ENCODE data around the gene UTS2B.

The UTS2B gene, protein sequence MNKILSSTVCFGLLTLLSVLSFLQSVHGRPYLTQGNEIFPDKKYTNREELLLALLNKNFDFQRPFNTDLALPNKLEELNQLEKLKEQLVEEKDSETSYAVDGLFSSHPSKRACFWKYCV

DNA sequence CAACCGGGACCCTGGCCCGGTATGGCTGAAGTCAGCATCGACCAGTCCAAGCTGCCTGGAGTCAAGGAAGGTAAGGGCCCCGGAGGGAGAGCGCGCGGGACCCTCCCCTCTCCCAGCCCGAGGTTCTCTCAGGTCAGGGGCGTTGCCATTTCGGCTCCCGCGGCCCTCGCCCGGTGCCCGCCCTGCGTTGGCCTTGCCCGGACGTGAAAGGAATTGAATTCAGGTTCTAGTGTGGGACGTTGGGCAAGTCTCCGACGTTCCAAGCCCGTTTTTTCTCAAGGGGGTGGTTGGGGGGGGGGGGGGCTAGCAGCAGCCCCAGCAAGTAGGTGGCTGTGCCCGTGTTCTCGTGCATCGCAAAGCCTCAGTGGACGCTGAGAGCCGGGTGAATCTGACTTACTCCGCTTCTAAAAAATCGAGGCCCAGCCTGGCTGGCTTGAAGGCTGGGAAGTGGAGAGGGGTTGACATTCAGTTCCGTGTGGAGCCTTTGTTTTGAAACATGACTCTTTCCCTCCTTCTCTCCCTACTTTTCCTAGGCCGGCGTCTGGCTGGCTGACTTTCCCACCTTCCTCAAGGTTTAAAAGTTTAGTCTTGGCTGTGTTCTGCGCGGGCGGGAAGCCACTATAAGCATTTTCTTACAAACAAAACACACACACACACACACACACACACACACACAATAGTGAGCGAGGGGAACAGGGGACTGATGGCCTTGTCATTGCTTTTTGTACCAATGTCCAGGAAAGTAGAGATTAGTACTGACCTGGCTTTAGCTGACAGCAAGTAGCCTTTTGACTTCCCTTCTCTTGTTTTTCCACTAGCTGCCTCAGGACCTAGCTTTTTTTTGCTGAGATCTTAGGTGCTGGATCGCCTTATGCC lies at the start of gene UTS2B:
TSS of gene UTS2B (minus strand) at position 873 of the 876 bp plus-strand sequence. CDS start 48,337 bp downstream, outside the sequence.
- DNase-seq (ENCODE audit: low spot score) = peak; percentile 32

DNA sequence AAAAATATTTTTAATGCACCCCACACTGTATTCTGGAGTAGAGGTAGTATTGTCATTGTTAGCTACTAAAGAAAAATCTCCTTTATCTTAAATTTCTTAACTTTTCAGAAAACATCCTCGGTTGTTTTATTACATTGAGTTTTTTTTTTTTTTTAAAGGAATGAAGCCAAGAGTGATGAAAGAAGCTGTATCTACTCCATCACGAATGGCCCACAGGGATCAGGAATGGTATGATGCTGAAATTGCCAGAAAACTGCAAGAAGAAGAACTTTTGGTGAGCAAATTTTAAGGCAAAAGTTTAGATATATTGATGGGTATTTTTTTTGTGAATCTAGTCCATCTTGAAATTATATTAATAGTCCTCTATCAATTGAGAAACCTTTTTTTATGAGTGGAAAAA lies 49.7 kb upstream of the UTS2B start:
- no peak for DNase-seq (ENCODE audit: low spot score)

DNA sequence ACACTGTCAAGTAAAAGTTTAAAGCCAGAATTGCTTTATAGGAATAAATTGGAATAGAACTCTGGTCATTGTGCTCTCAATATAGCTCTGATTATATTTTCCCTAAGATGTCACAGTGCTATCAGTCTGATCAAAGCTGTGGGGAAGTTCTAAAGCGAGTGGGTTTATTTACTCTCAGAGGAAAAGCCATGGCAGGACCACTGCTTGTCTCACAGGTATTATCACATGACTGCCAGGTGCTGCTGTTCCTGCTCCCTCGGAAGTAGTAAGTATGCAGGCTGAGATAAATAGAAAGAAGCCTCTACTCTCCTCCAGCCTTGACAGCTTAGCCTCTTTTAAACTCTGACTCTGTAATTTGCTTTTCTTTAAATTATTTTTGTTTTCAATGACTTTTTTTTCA lies 49.1 kb upstream of the UTS2B start:
- no peak for DNase-seq (ENCODE audit: low spot score)

DNA sequence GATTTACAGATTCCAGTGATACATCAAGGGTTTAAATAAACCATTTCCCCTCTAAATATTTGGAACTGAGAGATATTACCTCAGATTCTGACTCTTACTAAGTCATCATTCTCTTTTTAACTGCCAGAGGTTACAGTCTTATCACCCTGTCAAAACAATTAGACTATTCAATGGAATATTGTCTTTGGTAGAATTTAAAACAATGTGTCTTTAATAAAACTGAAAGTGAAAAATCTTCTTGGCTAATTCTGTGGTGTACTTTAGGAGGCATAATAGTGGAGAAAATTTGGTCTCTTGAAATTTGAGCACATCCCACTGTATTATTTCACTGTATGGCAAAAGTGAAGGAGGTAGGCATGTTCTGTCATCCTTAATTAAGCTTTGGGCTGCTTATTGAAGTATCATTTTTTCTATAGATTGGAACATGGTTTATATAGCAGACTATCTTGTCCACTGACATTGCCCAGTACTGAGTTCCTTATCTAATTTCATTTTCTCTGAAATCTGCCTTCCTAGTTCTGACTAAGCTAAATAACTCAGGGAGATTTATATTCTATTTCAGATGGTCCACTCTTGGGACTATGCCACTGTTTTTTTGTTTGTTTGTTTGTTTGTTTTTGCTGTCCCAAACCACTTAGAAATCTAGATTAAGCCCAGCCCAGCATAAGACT lies 48.0 kb upstream of the UTS2B start:
- DNase-seq (ENCODE audit: low spot score) = no peak

DNA sequence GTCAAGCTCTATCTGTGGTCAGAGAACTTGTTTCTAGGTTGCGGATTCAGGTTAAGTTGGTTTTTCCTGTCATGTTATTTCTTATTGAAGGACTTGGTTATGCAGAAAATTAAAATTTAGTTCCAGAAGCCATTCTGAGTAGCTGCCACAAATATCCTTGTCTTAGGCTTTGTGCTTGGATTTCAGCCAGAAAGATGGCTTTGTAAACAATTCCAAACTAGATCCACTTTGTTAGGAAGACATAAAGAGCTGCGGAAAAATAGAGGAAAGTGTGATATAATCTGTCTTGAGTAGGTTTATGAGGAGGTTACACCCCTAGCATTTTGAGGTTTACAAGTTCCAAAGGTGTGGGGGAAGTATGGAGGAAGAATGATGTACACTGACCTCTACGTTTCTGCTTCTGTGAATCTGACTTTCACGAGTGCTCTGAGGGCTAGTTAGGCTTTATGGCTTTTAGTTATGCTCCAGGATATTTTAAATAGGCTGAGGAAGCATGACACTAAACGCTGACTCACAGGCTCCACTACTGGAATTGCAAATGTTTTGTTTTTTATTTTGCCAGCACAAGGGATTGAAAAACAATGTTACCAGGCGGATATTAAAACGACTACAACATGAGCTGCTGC lies 46.3 kb upstream of the UTS2B start:
- DNase-seq (ENCODE audit: low spot score) = no peak

DNA sequence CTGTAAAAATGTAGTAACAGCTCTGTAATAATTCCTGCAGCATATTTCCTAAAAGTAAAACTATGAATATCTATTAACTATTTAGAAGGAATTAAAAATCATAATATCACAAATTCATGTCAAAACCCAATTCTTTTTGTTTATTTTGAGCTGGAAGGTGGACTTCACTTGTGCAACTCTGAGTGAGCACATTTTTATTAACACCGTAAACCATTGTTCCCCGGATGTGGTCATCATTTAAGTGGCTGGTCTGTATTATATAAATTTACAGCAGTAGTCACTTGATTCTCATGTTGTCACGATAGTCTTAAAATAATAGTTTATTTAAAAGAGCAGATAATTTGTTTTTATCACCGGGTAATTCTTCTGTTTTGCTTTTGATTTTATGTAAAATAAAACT lies 43.0 kb upstream of the UTS2B start:
- DNase-seq (ENCODE audit: low spot score) = no peak

DNA sequence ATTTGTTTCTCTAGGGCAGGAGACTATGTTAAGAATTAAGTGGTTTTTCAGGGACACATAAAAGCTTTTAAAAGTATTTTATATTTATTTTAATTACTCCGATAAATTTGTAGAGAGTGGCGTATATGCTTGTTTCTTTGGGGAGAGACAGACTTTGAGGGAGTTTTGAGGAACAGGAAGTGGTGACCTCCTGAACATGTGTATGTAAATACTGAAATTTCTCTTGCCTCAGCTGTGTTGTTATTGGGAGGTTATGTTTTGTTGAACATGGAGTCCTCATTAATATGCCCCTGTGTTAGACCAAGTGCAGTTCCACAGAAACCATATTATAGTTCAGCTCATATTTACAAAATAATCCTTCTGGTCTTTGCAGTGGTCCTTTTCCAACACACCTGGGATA lies 41.8 kb upstream of the UTS2B start:
- no peak for DNase-seq (ENCODE audit: low spot score)

DNA sequence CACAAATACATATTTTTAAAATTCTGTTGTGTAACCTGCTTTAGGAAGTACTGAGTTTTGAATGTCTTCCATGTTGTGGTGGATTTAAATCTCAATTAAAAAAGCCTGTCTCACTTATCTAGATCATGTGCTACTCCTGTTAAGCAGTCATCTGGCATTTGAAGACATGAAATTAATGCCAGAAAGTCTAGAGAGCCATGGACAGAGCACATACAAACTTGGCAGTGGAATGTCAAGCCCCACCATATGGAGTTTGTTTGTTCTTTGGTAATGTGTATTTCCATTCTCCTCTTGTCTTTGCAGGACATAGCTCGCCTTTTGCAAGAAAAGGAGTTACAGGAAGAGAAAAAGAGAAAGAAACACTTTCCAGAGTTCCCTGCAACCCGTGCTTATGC lies 39.3 kb upstream of the UTS2B start:
- no peak for DNase-seq (ENCODE audit: low spot score)

DNA sequence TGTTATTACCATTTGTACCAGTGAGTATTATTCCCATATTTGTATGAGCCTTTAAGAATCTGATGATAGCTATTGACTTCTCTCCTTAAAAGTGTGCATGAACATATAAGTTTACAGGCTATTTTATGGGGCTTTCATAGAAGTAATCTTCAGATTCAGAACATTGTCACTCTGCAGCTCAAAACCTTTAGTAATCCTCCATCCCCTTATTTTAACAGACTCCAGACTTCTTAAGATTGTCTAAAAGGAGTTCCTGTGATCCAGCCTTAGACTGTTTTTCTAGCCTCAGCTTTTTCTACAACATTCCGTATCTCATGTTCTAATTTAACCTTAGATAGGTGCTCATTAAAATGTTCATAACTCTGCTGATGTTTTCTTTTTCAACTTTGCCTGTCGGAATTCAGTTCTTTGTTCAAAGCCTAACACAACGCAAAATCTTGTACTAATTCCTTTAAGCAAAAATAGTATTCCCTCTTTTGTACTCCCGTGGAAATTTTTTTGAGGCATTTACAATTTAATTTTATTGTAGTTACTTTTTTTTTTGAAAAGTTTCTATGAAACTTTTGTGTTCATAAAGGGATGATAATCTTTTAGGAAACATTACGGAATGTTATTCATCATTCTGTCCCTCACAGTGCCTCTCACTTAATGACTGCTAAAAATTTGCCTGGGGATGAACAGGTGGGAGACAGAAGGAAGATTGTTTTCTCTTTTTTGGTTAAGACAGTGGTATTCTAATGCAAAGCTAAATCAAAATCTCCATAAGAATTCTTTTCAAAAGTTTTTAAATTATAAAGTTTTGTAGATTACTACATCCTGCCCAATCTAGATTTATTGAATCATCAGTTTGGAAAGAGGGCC lies 38.7 kb upstream of the UTS2B start:
- no peak for DNase-seq (ENCODE audit: low spot score)

DNA sequence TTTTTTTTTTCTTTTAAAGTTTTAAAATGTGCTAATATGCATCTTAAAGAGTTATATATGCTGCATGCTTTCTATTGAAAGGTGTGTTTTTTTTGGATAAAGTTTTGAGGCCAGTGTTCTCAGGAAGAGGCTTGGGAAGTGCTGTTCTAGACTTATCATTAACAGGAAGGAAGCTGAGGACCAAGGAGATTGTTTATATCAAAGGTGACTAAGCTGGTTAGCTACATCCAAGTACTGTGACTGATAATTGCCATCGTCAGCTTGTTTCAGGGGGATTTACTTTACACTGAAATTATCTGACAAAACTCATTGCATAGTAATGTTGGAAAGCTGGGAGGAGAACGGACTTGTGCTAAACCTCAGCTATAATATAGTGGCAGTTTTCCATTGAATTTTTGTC lies 36.3 kb upstream of the UTS2B start:
- DNase-seq (ENCODE audit: low spot score) = no peak

DNA sequence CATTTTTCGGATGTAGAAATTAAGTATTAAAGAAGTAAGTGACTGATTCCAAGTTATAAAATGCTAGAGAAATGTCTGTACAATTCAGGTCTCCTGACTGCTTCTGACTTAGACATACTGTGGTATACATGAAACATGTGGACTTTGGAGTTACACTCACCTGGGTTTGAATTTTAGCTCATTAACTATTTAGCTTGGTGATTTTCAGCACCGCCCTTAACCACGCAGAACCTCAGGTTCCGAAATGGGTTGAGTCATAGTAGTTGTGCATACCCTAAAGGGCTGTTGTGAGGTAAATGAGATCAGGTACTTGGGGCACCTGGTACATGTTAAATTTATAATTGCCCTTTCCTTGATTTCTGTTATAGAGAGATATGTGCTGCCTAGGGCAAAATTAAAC lies 32.9 kb upstream of the UTS2B start:
- no peak for DNase-seq (ENCODE audit: low spot score)

DNA sequence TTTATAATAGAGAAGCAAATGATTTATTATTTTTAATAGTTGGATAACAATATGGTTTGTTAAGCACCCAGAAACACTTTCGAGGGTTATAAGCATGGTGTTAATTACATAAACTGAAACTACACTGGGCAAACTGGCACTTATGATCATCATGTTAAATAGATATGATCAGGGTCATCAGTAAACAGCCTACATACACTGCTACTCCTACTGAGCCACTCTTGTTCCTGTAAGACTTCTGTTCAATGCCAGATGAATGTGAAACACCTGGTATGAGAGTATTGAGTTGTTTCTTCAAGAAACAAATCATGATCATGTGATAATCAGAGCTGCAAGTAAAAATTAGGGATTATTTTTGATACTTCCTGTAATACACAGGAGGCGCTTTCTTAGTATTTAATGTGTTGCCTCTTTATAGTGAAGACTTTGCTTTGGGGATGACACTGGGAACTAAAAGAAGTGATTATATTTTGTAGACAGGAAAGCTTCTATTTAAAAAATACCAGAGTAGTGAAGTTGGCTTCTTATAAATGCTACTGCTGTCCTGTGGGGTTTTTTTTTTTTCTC lies 32.3 kb upstream of the UTS2B start:
- no peak for DNase-seq (ENCODE audit: low spot score)

DNA sequence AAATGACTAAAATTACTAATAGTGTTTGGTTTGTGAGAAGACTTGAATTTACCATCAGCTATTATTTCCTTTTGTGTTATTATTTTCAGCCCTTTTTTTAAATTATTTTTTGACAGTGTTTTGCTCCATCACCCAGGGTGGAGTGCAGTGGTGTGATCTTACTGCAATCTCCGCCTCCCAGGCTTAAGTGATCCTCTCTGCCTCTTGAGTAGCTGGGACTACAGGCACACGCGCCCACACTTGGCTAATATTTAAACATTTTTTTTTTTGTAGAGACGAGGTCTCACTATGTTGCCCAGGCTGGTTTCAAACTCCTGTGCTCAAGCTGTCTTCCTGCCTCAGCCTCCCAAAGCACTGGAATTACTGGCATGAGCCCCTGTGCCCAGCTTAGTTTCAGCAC lies 31.7 kb upstream of the UTS2B start:
- DNase-seq (ENCODE audit: low spot score) = no peak

DNA sequence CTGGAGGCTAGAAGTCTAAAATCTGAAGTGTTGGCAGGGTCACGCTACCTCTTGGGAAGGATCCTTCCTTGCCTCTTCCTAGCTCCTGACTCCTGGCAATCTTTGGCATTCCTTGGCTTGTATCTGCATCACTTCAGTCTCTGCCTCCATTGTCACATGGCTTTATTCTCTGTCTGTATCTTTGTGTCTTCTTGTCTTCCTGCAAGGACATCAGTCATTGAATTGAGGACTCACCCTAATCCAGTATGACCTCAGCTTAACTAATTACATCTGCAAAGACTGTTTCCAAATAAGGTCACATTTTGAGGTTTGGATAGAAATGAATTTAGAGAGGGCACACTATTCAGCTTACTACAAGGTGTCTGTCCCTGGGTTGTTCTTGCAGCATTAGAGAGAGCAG lies 31.1 kb upstream of the UTS2B start:
- no peak for DNase-seq (ENCODE audit: low spot score)

DNA sequence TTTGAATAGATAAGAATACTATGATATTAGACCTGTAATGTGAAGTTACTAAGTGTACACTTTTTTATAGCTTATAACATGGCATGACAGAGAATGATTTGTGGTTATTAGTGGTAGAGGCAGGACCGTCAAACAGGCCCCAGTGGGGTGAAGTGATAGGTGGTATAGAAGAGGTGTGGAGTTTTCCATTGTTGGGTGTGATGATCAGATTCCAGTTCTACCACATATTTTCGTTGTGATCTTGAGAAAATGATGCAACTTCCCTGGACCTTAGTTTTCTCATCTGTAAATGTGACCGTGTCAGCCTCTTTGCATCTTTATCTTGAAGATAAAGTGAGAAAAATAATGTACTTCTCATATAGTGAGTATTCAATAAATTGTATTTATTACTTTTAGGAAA lies 30.3 kb upstream of the UTS2B start:
- DNase-seq (ENCODE audit: low spot score) = no peak

DNA sequence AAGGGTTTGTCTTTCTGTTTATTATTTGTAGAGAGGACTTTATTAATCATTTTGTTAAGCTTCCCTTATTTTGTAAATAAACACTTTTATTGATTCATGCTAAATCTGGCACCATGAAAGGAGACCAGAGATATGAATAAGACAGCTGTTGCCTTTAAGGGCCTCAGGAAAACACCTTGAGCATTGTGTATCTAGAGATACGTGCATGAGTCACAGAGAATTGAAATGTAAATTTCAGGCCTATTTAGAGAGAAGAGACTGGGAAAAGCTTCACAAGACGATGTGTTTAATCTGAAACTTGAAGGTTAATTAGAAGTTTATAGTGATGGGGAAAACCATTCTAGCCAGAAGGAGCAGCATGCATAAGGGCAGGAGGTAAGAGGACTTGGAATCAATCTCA lies 28.6 kb upstream of the UTS2B start:
- no peak for DNase-seq (ENCODE audit: low spot score)

DNA sequence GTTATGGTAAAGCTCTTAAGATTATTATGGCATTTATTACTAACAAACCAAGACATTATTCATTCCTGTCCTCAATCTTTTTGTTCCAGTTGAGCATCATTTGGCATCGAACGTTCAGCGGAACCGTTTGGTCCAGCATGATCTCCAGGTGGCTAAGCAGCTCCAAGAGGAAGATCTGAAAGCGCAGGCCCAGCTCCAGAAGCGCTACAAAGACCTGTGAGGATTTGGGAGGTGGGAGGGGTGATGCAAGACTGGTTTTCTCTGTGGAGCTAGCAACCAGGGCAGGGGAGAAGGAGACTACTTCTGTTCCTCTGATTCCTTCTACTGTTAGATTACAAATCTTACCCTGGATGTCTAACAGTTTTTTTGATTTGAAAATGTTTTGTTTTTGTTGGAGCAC lies 27.6 kb upstream of the UTS2B start:
- no peak for DNase-seq (ENCODE audit: low spot score)

DNA sequence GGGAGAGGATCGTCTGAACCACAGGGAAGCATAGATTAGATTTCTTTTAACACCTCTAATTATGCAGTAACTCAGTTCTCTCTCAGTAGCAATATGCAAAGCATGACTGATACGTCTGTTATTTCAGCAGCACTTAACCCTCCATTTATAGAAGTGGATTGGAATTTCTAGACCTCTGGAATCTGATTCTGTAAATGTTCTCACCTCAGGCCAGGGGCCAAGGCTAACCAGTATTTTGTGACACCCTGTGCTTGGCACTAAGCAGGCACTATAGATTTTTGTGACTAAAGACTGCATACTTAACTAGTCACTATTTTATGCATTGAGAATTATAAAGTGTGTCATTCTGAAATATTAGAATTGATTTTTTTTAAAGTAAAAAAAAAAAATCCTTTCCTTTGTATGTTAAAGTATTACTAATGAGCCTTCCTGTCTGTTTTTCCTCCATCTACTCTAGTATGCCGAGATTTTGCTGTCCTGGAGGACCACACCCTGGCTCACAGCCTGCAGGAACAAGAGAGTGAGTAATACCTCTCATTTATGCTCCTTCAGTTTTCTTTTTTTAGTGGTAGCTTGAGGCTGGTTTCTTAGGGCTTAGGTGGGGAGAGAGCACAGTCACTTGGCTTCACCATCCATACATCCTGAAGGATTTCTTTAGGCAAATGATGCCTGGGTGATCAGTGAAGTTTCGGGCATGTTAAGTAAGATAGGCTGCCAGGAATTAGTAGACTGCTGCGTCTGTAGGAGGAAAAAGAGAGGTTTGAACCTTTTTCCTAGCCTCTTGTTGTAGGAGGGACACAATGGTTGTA lies 26.5 kb upstream of the UTS2B start:
- no peak for DNase-seq (ENCODE audit: low spot score)

DNA sequence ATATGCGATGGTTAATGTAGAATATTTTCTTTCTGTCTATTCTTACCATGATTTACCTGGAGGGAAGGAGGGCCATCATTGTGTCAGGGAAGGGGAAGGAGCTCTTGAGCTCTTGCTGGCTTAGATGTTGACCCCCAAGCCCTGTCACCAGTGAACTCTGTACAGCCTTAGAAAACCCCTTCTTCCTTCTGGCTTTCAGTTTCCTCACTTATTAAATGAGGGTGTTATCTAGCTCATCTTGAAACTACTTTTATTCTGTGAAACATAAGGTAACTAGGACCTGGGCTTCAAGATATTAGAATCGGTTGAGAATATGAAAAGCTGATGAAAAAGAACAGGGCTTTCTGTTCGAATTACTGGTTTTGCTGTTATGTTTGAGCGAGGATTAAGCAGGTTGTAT lies 25.1 kb upstream of the UTS2B start:
- DNase-seq (ENCODE audit: low spot score) = no peak

DNA sequence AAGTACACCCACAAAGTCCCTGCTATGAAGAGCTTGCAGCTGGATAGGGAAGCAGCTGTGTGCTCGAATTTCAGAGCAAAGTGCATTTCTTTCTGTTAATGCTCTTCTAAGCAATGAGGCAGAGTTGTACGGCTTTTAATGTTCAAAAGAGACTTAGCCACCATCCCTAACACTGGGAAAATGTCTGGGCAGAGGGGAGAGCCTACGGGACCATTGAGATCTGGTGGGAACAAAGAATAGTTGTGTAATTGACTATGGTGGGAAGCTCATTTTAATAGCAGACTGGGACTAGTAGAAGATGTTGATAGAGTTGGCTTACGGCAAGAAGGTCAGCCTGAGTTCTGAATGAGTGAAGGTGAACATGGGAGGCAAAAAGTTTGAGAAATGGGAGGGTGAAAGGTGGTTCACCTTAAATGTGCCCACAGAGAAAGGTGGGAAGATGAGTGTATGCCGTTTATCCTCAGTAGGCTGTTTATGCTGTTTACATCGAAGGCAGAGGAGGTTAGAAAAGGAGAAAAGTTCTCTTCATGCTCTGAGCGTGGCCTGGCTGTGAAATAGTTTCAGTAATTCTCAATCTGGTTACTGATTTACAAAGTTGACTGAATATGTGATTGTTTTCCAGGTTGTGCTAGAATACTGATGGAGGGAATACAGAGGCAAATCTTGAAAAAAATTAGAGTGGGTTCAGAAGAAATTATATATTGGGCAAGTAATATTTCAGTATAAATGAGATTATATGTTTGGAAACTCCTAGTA lies 22.9 kb upstream of the UTS2B start:
- no peak for DNase-seq (ENCODE audit: low spot score)
